GM21528 (cell line): ENCODE measurements around the gene DOCK10.

ENCODE experiments used
- ATAC-seq: cut with Tn5 transposase; IDR thresholded peaks from one replicate; pipeline ENCODE4 v1.9.1; 2021; ENCODE audit warnings: mild to moderate bottlenecking, moderate library complexity; ENCODE audit not compliant: unreplicated experiment, low FRiP score

The DOCK10 gene

GRCh38 chr2:224982910-224983711 lies 59.2 kb downstream of the DOCK10 start:
- peak; percentile 61 for ATAC-seq

GRCh38 chr2:224982226-224982625 lies 60.0 kb downstream of the DOCK10 start:
- ATAC-seq: no peak

DNA sequence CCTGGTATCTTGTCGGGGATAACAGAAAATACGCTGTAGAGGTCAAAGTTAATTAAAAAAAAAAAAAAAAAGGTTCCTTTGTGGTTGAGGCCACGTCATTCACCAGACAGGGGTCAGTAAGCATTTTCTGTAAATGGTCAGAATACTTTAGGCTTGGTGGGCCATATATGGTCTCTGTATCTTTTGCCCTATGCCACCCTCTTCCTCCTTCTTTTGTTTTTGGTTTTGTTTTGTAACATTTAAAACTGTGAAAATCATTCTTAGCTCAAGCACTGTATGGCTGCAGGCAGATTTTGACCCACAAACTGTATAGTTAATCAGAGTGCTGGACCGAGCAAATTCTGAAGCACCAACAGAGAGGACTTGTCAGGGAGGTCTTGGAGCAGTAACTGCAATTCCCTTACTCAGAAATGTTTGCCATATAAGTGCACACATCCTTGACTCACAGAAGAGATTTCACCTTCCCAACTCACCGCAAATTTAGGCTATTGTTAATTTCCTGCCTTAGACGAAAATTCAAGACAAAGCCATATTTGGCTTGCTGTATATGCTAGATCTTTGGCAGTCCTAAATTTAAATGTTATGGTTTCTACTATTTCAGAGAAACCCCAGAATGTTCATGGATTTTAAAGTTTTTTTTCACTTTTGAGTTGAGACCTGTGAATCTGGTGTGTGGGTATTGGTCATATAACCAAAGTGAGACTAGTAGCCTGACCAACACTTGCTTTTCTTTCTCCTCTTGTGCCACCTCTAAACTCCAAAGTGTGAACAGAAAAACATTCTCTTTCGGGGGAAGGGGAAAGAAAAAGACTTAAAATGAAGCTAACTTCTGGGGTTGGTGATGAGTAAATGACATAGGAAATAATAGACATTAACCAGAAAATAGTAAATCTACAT lies 65.4 kb downstream of the DOCK10 start:
- ATAC-seq: peak; percentile 42

DNA sequence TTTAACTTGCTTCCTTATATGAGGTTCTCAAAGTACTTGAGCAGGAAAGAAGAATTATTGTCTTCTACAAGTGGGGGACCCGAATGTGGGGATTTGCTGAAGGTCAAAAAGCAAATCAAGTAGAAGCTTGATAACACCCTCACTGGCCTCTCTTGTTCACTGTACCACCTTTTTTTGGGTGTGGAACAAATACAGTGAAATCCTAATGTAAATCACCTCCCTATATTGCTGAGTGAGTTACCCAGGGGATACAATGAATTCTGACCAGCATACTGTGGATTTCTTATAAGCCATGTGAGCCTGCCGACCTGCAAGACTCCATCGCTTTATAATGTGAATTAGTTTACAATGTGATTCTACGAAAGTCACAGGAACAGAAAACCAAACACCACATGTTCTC lies 66.5 kb downstream of the DOCK10 start:
- no peak for ATAC-seq

DNA sequence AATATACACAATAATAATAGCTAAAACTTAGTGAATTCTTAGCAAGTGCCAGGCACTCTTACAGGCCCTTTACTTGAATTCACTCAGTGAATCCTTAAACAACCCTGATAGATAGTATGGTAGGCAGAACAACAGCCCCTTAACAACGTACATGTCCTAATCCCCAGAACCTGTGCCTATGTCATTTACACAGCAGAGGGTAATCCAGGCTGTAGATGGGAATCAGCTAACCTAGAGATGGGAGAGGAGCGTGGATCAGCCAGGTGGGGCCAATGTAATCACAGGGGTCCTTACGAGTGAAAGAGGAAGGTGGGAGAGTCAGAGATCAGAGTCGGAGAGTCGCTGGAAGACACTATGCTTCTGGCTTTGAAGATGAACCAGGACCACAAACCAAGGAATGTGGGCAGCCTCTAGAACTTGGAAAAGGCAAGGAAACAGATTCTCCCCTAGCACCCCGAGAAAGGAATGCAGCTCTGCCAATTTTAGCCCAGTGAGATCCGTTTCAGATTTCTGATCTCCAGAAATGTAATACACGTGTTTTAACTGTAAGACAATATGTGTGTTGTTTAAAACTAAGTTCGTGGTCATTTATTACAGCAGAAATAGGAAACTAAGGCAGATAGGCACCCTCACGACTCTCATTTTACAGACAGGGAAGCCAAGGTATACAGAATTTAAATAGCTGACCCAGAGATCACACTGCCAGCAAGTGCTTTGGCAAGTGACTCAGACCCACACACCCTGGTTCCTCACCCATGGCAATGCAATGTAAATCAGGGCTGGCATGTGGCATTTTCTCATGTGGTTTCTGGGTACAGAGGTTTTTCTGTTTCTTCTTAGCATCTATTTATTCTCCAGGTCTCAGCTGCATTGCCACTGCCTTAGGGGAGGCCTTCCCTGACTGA lies 68.9 kb downstream of the DOCK10 start:
- peak; percentile 37 for ATAC-seq

DNA sequence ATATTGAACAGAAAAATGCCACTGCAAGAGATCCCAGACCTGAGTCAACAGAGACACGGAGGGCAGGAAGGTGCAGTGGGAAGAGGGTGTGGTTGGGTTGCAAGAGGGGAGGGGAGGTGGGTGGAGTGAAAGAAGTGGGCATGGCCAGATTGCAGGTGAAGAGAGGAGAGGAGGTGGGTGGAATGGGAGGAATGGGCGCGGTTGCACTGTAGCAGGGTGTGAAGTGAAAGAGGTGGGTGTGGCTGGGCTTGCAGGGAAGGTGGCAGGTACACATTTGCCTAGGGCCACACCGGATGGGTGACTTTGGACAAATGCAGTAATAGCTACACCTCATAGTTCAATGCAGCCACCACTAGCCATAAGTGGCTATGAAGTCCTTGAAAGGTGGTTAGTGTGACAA lies 71.1 kb downstream of the DOCK10 start:
- ATAC-seq: peak; percentile 53

- ATAC-seq: no peak
Measured at GRCh38 chr2:224970311-224970710, 72.0 kb downstream of the DOCK10 start.

DNA sequence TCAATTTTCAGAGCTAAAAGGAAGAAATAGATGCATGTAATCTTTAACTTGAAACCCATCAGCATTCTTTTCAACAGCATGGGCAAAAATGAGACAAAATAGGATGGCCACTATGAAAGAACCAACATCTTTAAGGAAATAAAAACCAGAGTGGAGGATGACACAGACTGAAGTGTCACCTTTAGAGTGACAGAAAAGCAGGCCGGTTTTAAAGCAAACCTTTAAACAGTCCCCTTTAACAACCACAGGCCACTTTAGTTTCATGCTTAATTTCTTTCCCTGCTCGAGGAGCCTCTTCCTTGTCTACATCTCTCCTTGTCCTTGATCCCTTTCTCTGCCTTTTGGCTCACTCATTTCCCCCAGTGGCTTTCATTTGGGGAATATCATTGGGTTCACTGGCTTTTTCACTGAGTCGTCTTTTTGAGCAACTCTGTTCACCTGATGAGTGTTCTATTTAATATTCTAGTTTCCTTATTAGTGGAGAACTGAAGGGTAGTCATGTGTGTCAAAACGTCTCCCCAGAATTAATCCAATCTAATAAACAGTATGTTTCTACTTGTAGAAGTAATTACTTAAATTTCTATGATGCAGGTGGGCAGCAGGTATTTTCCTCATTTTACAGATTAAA lies 72.5 kb downstream of the DOCK10 start:
- ATAC-seq: peak; percentile 42

DNA sequence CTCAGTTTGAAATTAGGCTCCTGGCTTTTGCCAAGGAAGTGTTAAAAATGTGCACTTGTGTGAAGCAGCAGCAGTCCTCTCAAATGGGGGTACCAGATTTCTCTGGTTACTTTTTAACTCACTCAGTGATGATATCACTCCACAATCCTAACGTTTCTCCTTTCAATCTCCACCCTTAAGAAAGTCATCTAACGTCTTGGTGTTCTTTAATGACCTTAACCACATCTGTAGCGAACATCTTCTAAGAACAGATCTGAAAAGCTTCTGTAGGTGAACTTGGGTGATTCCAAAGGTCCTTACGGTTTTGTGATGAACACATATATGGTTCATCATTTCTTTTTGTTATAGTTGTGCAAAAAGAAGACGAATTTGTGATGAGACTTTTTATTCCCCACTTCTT lies 73.2 kb downstream of the DOCK10 start:
- no peak for ATAC-seq

- ATAC-seq: no peak
Measured at GRCh38 chr2:224968051-224968450, 74.2 kb downstream of the DOCK10 start.

DNA sequence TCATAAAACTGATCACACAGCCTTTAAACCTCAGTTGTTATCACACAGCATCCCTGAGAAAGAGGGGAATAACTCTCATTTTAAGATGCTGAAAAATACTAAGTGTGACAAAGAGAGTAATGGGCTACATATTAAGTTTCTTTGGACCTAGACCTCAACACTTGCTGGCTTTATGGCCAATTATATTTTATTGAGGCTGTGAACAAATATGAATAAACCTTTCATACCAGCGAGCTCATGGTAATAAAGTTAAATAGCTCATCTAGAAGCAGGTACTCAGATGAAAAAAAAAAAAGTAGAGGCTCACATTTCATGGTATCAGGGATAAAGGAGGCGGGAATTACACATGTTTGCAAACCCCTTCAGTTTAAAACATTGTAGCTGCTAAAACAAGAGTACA lies 75.7 kb downstream of the DOCK10 start:
- ATAC-seq: no peak

GRCh38 chr2:224959556-224959955 lies 82.7 kb downstream of the DOCK10 start:
- ATAC-seq: no peak

GRCh38 chr2:224958873-224959272 lies 83.4 kb downstream of the DOCK10 start:
- no peak for ATAC-seq

GRCh38 chr2:224958462-224958857 lies 83.8 kb downstream of the DOCK10 start:
- no peak for ATAC-seq

DNA sequence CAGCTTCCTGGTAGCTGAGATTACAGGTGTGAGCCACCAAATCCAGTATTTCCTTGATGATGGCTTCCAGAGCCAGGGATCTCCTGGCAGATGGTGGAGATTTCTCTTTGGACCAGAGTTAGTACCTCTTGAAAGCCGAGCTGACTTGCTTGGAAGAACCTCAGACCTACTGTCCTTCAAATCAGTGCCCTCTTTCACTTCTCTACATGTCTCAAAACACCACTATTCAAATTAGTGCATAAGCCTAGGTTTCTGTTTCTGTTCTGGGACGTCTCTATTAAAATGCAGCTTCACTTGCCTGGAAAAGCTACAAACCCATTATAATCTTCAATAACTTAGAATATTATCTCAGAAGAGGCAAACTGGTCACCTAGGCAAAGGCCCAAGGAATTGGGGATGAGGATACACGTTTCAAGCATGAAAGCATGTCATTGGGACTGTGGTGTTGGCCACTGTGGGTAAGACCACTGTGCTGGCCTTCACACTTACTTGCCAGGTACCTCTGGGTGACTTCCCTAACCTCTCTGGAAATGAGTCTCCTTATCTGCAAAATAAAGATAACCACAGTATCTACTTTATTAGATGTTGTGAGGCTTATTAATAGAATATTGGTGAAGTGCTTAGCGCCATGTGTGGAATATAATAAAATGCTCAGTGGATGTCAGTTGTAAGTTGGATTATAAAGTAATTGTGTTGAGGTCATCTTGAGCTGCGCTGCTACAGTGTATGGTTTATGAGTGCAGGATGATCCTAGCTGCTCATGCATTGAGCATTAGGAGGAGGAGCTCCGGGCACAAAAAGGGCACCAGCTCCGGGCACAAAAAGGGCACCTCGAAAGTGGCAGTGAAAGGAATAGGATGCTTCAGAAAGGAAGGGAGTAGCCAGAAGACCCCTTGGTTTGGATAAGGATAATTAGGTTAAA lies 84.5 kb downstream of the DOCK10 start:
- ATAC-seq: peak; percentile 88

DNA sequence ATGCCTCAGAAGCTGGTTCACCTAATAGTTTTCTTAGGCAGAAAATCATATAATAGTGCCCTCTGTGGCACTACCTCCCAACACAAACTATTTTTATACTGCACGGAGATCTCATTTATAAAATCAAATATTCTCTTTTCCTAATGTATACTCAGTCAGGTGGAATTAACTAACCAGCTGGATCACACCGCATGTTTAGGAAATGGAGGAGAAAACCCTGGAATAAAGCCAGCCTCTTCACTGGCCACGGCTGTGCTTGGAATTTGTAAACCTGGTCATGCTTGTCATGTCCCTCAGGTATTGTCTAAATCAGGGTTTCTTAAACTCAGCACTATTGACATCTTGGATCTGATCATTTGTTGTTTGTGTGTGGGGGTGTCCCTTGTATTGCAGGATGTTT lies 85.6 kb downstream of the DOCK10 start:
- no peak for ATAC-seq

GRCh38 chr2:224954980-224955379 lies 87.3 kb downstream of the DOCK10 start:
- ATAC-seq: no peak

DNA sequence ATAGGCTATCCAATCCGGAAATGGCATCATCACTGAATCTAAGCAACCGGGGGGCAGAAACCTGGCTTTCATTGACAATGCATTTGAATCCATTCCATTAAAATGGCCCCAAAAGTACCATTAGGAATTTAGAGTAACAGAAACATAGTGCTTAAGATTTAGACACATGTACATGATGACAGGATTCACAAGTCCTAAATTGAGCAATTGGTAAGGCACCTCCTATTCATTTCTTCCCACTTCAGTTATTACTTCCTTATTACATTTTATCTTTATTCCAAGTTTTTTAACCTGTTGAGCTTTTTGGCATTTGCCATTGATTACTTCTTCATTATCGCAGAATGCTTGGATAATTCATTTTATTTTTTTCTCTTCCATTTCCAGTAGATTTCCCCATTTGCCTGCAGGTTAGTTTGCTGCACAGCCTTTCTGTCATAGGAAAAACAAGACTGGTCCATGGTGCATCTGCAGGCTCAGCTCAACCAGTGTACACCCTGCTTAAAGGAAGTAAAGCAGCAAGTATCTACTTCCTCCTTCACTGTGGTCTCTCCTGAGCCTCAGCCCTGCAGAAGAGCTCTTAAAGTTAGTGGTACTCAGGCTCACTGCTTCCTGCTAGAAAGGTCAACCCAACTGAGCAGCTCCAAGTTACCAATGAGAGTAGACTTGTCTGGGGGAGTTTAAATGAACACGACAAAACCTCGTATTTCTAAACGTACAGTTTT lies 89.2 kb downstream of the DOCK10 start:
- peak; percentile 64 for ATAC-seq
